ENCODE results near the gene AFTPH.

The AFTPH gene

DNA sequence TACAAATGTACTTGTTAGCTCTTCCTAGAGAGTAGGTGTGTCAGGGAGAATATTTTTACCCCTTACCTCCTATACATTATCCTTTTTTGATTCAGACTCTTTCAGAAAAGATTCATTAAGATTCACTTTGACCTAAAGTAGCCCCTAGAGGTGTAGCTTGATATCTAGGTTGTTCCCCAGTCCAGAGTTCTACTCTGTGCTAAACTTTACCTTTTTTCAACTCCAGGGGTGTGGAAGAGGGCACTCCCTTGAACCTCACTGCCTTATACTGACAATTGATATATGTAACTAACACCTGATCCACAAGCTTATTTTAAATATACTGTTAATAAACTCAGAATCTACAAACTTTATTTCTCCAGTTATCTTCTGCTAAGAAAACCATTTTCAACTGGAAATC is 30.0 kb downstream of the AFTPH start:
- H3K79me2 ChIP-seq (ENCODE audit: low read length), result peaks cover 5% of the 10 kb centered on the region
- H3K4me3 ChIP-seq (ENCODE audit: low read length), result no peak overlapping the region
- H3K9me3 ChIP-seq (replicated peaks; ENCODE audit: insufficient read depth, low read length), result no peaks in the 10 kb centered on the region
- H3K36me3 ChIP-seq (replicated peaks; ENCODE audit: insufficient read depth, low read length), result no peaks in the 10 kb centered on the region
- H4K20me1 ChIP-seq (ENCODE audit: insufficient read depth, low read length), result no peaks in the 10 kb centered on the region
- no peaks in the 10 kb centered on the region for H3K9me2 ChIP-seq (replicated peaks; ENCODE audit: insufficient read depth, low read length)
- TF ChIP-seq, protein P1, sequence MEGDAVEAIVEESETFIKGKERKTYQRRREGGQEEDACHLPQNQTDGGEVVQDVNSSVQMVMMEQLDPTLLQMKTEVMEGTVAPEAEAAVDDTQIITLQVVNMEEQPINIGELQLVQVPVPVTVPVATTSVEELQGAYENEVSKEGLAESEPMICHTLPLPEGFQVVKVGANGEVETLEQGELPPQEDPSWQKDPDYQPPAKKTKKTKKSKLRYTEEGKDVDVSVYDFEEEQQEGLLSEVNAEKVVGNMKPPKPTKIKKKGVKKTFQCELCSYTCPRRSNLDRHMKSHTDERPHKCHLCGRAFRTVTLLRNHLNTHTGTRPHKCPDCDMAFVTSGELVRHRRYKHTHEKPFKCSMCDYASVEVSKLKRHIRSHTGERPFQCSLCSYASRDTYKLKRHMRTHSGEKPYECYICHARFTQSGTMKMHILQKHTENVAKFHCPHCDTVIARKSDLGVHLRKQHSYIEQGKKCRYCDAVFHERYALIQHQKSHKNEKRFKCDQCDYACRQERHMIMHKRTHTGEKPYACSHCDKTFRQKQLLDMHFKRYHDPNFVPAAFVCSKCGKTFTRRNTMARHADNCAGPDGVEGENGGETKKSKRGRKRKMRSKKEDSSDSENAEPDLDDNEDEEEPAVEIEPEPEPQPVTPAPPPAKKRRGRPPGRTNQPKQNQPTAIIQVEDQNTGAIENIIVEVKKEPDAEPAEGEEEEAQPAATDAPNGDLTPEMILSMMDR (IDR thresholded peaks at IDR 0.05; ENCODE audit: low read length), result no peak
- TF ChIP-seq EZH2phosphoT487 (IDR thresholded peaks at IDR 0.05; ENCODE audit: low read length) (no peak), EZH2 (optimal IDR thresholded peaks at IDR 0.05; ENCODE audit: low read depth, low read length) (no peak)
- H3K4me1 ChIP-seq (ENCODE audit: low read length), result no peaks in the 10 kb centered on the region
- DNase-seq, result no peak
- no peaks in the 10 kb centered on the region for H3F3A ChIP-seq (ENCODE audit: insufficient read depth, low read length)
- H3K4me2 ChIP-seq (ENCODE audit: low read depth, low read length), result no peak overlapping the region
- no peaks in the 10 kb centered on the region for H3K27me3 ChIP-seq (replicated peaks; ENCODE audit: insufficient read depth, low read length)
- H3K9ac ChIP-seq (ENCODE audit: low read length), result no peak overlapping the region
- no peak overlapping the region for H3K27ac ChIP-seq (ENCODE audit: low read length)
- no peak overlapping the region for H2AFZ ChIP-seq (ENCODE audit: low read length)

DNA sequence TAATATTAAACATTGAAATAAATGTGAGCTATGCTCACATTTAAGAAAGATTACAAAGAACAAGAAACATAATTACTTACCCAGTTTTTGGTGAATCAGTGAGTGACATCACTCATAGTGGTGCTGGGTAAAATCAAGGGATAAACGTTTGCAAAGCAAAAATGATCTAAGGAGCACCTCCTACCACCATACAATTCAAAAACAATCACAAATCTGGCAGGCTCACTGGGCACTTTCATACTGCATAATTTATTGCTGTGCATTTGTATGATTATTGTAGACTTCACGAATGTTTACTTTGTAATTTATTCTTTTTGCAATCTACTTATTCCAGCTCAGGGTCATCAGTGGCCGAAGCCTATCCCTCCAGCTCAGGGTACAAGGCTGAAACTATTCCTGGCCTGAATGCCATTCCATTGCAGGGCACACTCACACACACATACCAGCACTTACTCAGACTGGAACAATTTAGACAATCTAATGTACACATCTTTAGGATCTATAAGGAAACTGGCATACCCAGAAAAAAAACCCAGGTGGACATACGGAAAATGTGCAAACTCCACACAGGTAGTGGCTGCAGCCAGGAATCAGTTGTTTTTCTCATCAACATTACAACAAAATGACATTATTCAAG is 34.4 kb downstream of the AFTPH start:
- Histone ChIP-seq H3K4me2 (ENCODE audit: low read depth, low read length) (no peak overlapping the region), H2AFZ (ENCODE audit: low read length) (no peak overlapping the region), H3K27me3 (replicated peaks; ENCODE audit: insufficient read depth, low read length) (no peaks in the 10 kb centered on the region), H3F3A (ENCODE audit: insufficient read depth, low read length) (peaks cover 7% of the 10 kb centered on the region; the same call in 1 of the 2 replicates), H3K36me3 (replicated peaks; ENCODE audit: insufficient read depth, low read length) (no peaks in the 10 kb centered on the region), H4K20me1 (ENCODE audit: insufficient read depth, low read length) (no peaks in the 10 kb centered on the region), H3K9me2 (replicated peaks; ENCODE audit: insufficient read depth, low read length) (no peaks in the 10 kb centered on the region), H3K79me2 (ENCODE audit: low read length) (peaks cover 12% of the 10 kb centered on the region), H3K4me3 (ENCODE audit: low read length) (no peak overlapping the region), H3K9me3 (replicated peaks; ENCODE audit: insufficient read depth, low read length) (no peaks in the 10 kb centered on the region), H3K4me1 (ENCODE audit: low read length) (peaks cover 13% of the 10 kb centered on the region), H3K27ac (ENCODE audit: low read length) (no peak overlapping the region), H3K9ac (ENCODE audit: low read length) (no peak overlapping the region)
- no peak for DNase-seq
- TF ChIP-seq EZH2 (optimal IDR thresholded peaks at IDR 0.05; ENCODE audit: low read depth, low read length) (no peak), EZH2phosphoT487 (IDR thresholded peaks at IDR 0.05; ENCODE audit: low read length) (no peak)
- TF ChIP-seq, protein P1 (IDR thresholded peaks at IDR 0.05; ENCODE audit: low read length), result no peak

DNA sequence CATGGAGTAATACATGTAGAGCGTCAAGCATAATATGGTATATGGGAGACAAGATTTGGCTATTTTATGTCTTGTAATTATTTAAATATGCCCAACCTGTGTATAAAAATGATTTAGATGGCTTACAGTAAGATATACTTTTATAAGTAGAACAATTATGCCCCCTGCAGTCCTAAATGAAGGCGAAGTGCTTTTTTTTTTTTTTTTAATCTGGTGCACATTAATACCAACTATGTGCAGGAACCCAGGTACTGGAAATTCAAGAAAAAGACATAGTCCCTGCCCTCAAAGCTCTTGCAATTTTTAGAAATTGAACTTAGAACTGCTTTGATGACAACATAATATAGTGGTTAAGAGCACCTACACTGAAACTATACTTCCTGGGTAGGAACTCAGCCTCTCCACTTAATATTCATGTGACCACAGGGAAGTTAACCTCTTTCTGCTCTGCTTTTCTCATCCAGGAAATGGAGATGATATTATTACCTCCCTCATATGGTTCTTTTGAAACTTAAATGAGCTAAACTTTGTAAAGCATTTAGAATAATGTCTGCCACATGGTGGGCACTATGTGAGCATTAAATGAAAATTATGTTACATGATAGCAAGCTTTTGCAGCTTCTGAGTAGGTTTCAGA is 38.1 kb downstream of the AFTPH start:
- Histone ChIP-seq H3K9ac (ENCODE audit: low read length) (no peak overlapping the region), H3K27ac (ENCODE audit: low read length) (no peak overlapping the region), H3K9me2 (replicated peaks; ENCODE audit: insufficient read depth, low read length) (no peaks in the 10 kb centered on the region), H2AFZ (ENCODE audit: low read length) (no peak overlapping the region), H3K27me3 (replicated peaks; ENCODE audit: insufficient read depth, low read length) (no peaks in the 10 kb centered on the region), H3K4me2 (ENCODE audit: low read depth, low read length) (no peak overlapping the region), H3K4me3 (ENCODE audit: low read length) (no peak overlapping the region), H3K9me3 (replicated peaks; ENCODE audit: insufficient read depth, low read length) (no peaks in the 10 kb centered on the region), H3K79me2 (ENCODE audit: low read length) (peaks cover 21% of the 10 kb centered on the region), H3F3A (ENCODE audit: insufficient read depth, low read length) (peaks cover 7% of the 10 kb centered on the region; the same call in 1 of the 2 replicates), H3K4me1 (ENCODE audit: low read length) (peaks cover 13% of the 10 kb centered on the region), H3K36me3 (replicated peaks; ENCODE audit: insufficient read depth, low read length) (no peaks in the 10 kb centered on the region), H4K20me1 (ENCODE audit: insufficient read depth, low read length) (no peaks in the 10 kb centered on the region)
- DNase-seq, result peak; percentile 24
- no peak for TF ChIP-seq EZH2 (optimal IDR thresholded peaks at IDR 0.05; ENCODE audit: low read depth, low read length)
- TF ChIP-seq EZH2phosphoT487 (IDR thresholded peaks at IDR 0.05; ENCODE audit: low read length), result no peak
- TF ChIP-seq, protein P1 (IDR thresholded peaks at IDR 0.05; ENCODE audit: low read length), result peak; percentile 39
